ENCODE measurements around the gene ZFPM1. TPM values are rescaled to one million over a fixed set of nuclear protein-coding genes. Genes with fewer than 3 reads are reported as not detected.
"Not testable (repeated sequence)": the region's sequence is repeated elsewhere in the genome, so short reads cannot be mapped to it uniquely, and the experiment has no call there.

The ZFPM1 gene
- total and polyA plus RNA-seq, 5 donors: 7.7 to 11.4 (median 8.2) TPM

GRCh38 chr16:88468275-88469129 is 15.4 kb downstream of the ZFPM1 start:
- WGBS: 57% methylated on average over 20 of the region's 20 CpGs
- ATAC-seq (peak; percentile 27 to 55), DNase-seq (peak; percentile 69 to 85 (median 85))
- no peak overlapping the region for H3K27ac ChIP-seq (ENCODE audit: low read length)
- H3K4me3 ChIP-seq (ENCODE audit: low read length): no peak overlapping the region
- H3K9me3 ChIP-seq (ENCODE audit: control insufficient read depth, low read length): no peaks in the 10 kb centered on the region
- intact Hi-C loops (cut with DNase I): no loop called here
- H3K27me3 ChIP-seq (ENCODE audit: control insufficient read depth, insufficient read depth): no peaks in the 10 kb centered on the region
- peaks cover 3% of the 10 kb centered on the region for H3K4me1 ChIP-seq (ENCODE audit: control insufficient read depth, insufficient read depth, low read length)

- intact Hi-C loops (cut with DNase I): no loop called here
- H3K27ac ChIP-seq (ENCODE audit: low read length): no peak overlapping the region
Observed at GRCh38 chr16:88469615-88470395, 16.7 kb downstream of the ZFPM1 start.

DNA sequence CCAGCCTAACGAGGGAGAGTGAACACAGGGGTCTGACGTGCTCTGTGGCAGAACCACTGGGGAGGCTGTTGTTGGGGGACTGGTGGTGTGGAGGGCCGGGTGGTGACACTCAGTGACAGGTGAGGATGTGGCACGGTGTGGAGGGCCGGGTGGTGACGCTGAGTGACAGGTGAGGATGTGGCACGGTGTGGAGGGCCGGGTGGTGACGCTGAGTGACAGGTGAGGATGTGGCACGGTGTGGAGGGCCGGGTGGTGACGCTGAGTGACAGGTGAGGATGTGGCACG is 17.3 kb downstream of the ZFPM1 start:
- ATAC-seq; DNase-seq; H3K9me3 ChIP-seq (ENCODE audit: control insufficient read depth, low read length); intact Hi-C loops (cut with DNase I); H3K27me3 ChIP-seq (ENCODE audit: control insufficient read depth, insufficient read depth); H3K4me3 ChIP-seq (ENCODE audit: low read length); H3K27ac ChIP-seq (ENCODE audit: low read length); H3K4me1 ChIP-seq (ENCODE audit: control insufficient read depth, insufficient read depth, low read length): not testable (repeated sequence)
- WGBS: 87% methylated on average over 7 of the region's 13 CpGs

More at GRCh38 chr16:88469615-88470395, 16.7 kb downstream of the ZFPM1 start:
- Histone ChIP-seq H3K27me3 (ENCODE audit: control insufficient read depth, insufficient read depth) (no peaks in the 10 kb centered on the region), H3K4me1 (ENCODE audit: control insufficient read depth, insufficient read depth, low read length) (peaks cover 7% of the 10 kb centered on the region), H3K9me3 (ENCODE audit: control insufficient read depth, low read length) (no peaks in the 10 kb centered on the region), H3K4me3 (ENCODE audit: low read length) (no peak overlapping the region)
- ATAC-seq (no peak), DNase-seq (no peak)
- WGBS: 76% methylated on average over 19 of the region's 19 CpGs

GRCh38 chr16:88470696-88471095 is 17.6 kb downstream of the ZFPM1 start:
- DNase-seq; intact Hi-C loops (cut with DNase I); H3K4me3 ChIP-seq (ENCODE audit: low read length); H3K27ac ChIP-seq (ENCODE audit: low read length); H3K27me3 ChIP-seq (ENCODE audit: control insufficient read depth, insufficient read depth); ATAC-seq; H3K9me3 ChIP-seq (ENCODE audit: control insufficient read depth, low read length); H3K4me1 ChIP-seq (ENCODE audit: control insufficient read depth, insufficient read depth, low read length): not testable (repeated sequence)
- WGBS: 82% methylated on average over 24 of the region's 24 CpGs

- intact Hi-C loops (cut with DNase I): no loop called here
- no peak for ATAC-seq
Observed at GRCh38 chr16:88471115-88471514, 18.0 kb downstream of the ZFPM1 start.

DNA sequence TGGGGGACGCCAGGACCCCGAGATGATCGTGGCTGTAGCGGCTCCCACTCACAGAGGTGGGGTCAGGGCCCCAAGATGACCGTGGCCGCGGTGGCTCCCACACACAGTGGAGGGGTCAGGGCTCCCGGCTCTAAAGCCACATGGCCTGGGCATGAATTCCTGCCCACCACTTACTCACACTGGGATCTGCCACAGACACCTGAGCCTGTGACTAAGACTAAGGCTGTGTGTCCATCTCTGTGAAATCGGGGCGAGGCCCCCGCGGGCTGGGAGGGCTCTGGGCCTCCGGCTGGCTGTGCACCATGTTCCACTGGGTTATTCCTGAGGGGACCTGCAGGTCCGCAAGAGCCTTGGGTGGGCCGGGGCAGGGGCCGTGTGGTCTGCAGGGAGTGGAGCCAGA is 18.5 kb downstream of the ZFPM1 start:
- ATAC-seq: no peak
- Histone ChIP-seq H3K27ac (ENCODE audit: low read length) (no peak overlapping the region), H3K27me3 (ENCODE audit: control insufficient read depth, insufficient read depth) (no peaks in the 10 kb centered on the region), H3K4me3 (ENCODE audit: low read length) (no peak overlapping the region), H3K9me3 (ENCODE audit: control insufficient read depth, low read length) (no peaks in the 10 kb centered on the region), H3K4me1 (ENCODE audit: control insufficient read depth, insufficient read depth, low read length) (peaks cover 7% of the 10 kb centered on the region)
- WGBS: 89% methylated on average over 16 of the region's 16 CpGs
- intact Hi-C loops (cut with DNase I): no loop called here
- no peak for DNase-seq

More at GRCh38 chr16:88471115-88471514, 18.0 kb downstream of the ZFPM1 start:
- 93% methylated on average over 17 of the region's 17 CpGs for WGBS
- no peaks in the 10 kb centered on the region for H3K9me3 ChIP-seq (ENCODE audit: control insufficient read depth, low read length)
- no peak overlapping the region for H3K27ac ChIP-seq (ENCODE audit: low read length)
- H3K27me3 ChIP-seq (ENCODE audit: control insufficient read depth, insufficient read depth): no peaks in the 10 kb centered on the region
- no peak for DNase-seq
- peaks cover 7% of the 10 kb centered on the region for H3K4me1 ChIP-seq (ENCODE audit: control insufficient read depth, insufficient read depth, low read length)
- H3K4me3 ChIP-seq (ENCODE audit: low read length): no peak overlapping the region

DNA sequence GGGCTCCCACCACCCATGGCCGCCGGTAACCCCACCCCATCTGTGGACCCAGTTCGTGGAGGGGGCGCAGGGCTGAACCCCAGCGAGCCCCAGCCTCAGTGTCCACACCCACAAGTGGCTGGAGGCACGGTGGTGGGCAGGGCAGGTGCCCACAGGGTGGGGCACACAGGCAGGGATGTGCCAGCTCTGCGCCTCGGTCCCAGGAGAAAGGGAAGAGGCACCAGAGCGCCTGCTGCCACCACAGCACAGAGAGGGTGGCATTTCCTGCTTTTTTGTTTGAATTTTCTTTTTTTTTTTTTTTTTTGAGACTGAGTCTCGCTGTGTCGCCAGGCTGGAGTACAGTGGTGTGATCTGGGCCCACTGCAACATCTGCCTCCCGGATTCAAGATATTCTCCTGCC is 19.0 kb downstream of the ZFPM1 start:
- H3K9me3 ChIP-seq (ENCODE audit: control insufficient read depth, low read length): no peaks in the 10 kb centered on the region
- WGBS: 71% methylated on average over 12 of the region's 12 CpGs
- intact Hi-C loops (cut with DNase I): no loop called here
- no peaks in the 10 kb centered on the region for H3K27me3 ChIP-seq (ENCODE audit: control insufficient read depth, insufficient read depth)
- no peak overlapping the region for H3K4me3 ChIP-seq (ENCODE audit: low read length)
- H3K4me1 ChIP-seq (ENCODE audit: control insufficient read depth, insufficient read depth, low read length): peaks cover 7% of the 10 kb centered on the region
- no peak for ATAC-seq
- DNase-seq: no peak
- H3K27ac ChIP-seq (ENCODE audit: low read length): no peak overlapping the region

GRCh38 chr16:88472637-88473205 is 19.6 kb downstream of the ZFPM1 start:
- H3K9me3 ChIP-seq (ENCODE audit: control insufficient read depth, low read length): no peaks in the 10 kb centered on the region
- intact Hi-C loops (cut with DNase I): no loop called here
- peak; percentile 76 to 89 (median 87) for DNase-seq
- H3K27ac ChIP-seq (ENCODE audit: low read length): peak overlapping the region; percentile 60
- no peaks in the 10 kb centered on the region for H3K27me3 ChIP-seq (ENCODE audit: control insufficient read depth, insufficient read depth)
- H3K4me1 ChIP-seq (ENCODE audit: control insufficient read depth, insufficient read depth, low read length): peaks cover 7% of the 10 kb centered on the region
- WGBS: 58% methylated on average over 22 of the region's 22 CpGs
- ATAC-seq: peak; percentile 51 to 61
- peak overlapping the region; percentile 23 for H3K4me3 ChIP-seq (ENCODE audit: low read length)

- WGBS: 41% methylated on average over 43 of the region's 43 CpGs
- Histone ChIP-seq H3K27ac (ENCODE audit: low read length) (peak overlapping the region; percentile 60), H3K4me1 (ENCODE audit: control insufficient read depth, insufficient read depth, low read length) (peaks cover 3% of the 10 kb centered on the region), H3K9me3 (ENCODE audit: control insufficient read depth, low read length) (no peaks in the 10 kb centered on the region), H3K4me3 (ENCODE audit: low read length) (peak overlapping the region; percentile 23), H3K27me3 (ENCODE audit: control insufficient read depth, insufficient read depth) (no peaks in the 10 kb centered on the region)
- intact Hi-C loops (cut with DNase I): no loop called here
- ATAC-seq (peak; percentile 85 to 90), DNase-seq (peak; percentile 93 to 96 (median 96))
Observed at GRCh38 chr16:88473666-88474534, 20.8 kb downstream of the ZFPM1 start.

- Histone ChIP-seq H3K27me3 (ENCODE audit: control insufficient read depth, insufficient read depth) (no peaks in the 10 kb centered on the region), H3K9me3 (ENCODE audit: control insufficient read depth, low read length) (no peaks in the 10 kb centered on the region), H3K27ac (ENCODE audit: low read length) (no peak overlapping the region), H3K4me1 (ENCODE audit: control insufficient read depth, insufficient read depth, low read length) (peaks cover 3% of the 10 kb centered on the region), H3K4me3 (ENCODE audit: low read length) (no peak overlapping the region)
- no peak for DNase-seq
- intact Hi-C loops (cut with DNase I): no loop called here
- WGBS: 90% methylated on average over 13 of the region's 13 CpGs
- ATAC-seq: no peak
Observed at GRCh38 chr16:88475037-88475436, 22.0 kb downstream of the ZFPM1 start.

All from right cardiac atrium (tissue), 5 donors.